Smooth muscle cell of trachea (primary cell): ENCODE data around the gene WDR7. TPM values are rescaled to one million over a fixed set of nuclear protein-coding genes. Genes with fewer than 3 reads are reported as not detected.

Experiments used
- total RNA-seq: library from RNA; depleted of rRNA; stranded (reverse); fragments of >200 nt; gene quantifications from 2 replicates; pipeline ENCODE4 v1.2.1, GENCODE V29; 2014

The WDR7 gene
- 24.6 and 36.5 TPM in 2 replicates for total RNA-seq

GRCh38 chr18:56650944-56651770, at the start of gene WDR7:
Gene WDR7, plus strand, starts transcription at chr18:56651359. Its CDS starts 21,157 bp downstream, at chr18:56672516.

GRCh38 chr18:56638232-56639103, 12.7 kb upstream of the WDR7 start, which contains the start of gene TXNL1:
Gene TXNL1, minus strand, starts transcription at chr18:56638592. Its CDS starts 152 bp downstream, at chr18:56638440.

Other genes with a start within 250 kb of the WDR7 start
- gene TXNL1, start 12.8 kb upstream of the WDR7 start, total RNA-seq, result 39.5 and 74.2 TPM in 2 replicates